ENCODE measurements around the gene PLA2G4F.

The PLA2G4F gene

GRCh38 chr15:42104095-42104891 lies 52.1 kb downstream of the PLA2G4F start:
- H3K56ac ChIP-seq (ENCODE audit: low read length), result no peak overlapping the region
- H3K4ac ChIP-seq (ENCODE audit: low read depth, low read length), result no peak overlapping the region
- no peaks in the 10 kb centered on the region for H3K79me2 ChIP-seq (ENCODE audit: control insufficient read depth, insufficient read depth, low read length)
- no peak overlapping the region for H4K5ac ChIP-seq (ENCODE audit: low read length)
- H3K79me1 ChIP-seq (ENCODE audit: low read length), result no peaks in the 10 kb centered on the region
- H3K4me1 ChIP-seq (ENCODE audit: control insufficient read depth, low read depth, low read length), result no peaks in the 10 kb centered on the region
- no peak overlapping the region for H2BK120ac ChIP-seq (ENCODE audit: low read depth, low read length)
- no peak overlapping the region for H3K18ac ChIP-seq (ENCODE audit: low read length)
- no peak overlapping the region for H3K4me2 ChIP-seq (ENCODE audit: low read length)
- no peak overlapping the region for H3K27ac ChIP-seq (ENCODE audit: low read depth, low read length)
- no peak for DNase-seq
- H2BK5ac ChIP-seq (ENCODE audit: low read length), result no peak overlapping the region
- no peak overlapping the region for H3K4me3 ChIP-seq (ENCODE audit: low read length)
- H2AK5ac ChIP-seq (ENCODE audit: low read length), result no peak overlapping the region
- H3K36me3 ChIP-seq (ENCODE audit: control insufficient read depth, insufficient read depth, low read length), result no peaks in the 10 kb centered on the region
- no peak overlapping the region for H4K8ac ChIP-seq (ENCODE audit: low read depth, low read length)
- H3K27me3 ChIP-seq (ENCODE audit: insufficient read depth, low read length, poor library complexity), result no peaks in the 10 kb centered on the region
- no CpG with 5 or more reads among the region's 11 CpGs for WGBS (ENCODE audit: extremely low coverage, insufficient coverage, low lambda C conversion rate)
- no peak overlapping the region for H3K9ac ChIP-seq (ENCODE audit: low read length)
- H3K23ac ChIP-seq (ENCODE audit: low read length), result no peak overlapping the region
- H2BK15ac ChIP-seq (replicated peaks; ENCODE audit: low read depth), result no peak overlapping the region

GRCh38 chr15:42102646-42103235 lies 53.7 kb downstream of the PLA2G4F start:
- no peak overlapping the region for H2BK15ac ChIP-seq (replicated peaks; ENCODE audit: low read depth)
- H3K18ac ChIP-seq (ENCODE audit: low read length), result no peak overlapping the region
- H3K4ac ChIP-seq (ENCODE audit: low read depth, low read length), result no peak overlapping the region
- no peaks in the 10 kb centered on the region for H3K79me2 ChIP-seq (ENCODE audit: control insufficient read depth, insufficient read depth, low read length)
- no peak overlapping the region for H2BK5ac ChIP-seq (ENCODE audit: low read length)
- no peak for DNase-seq
- H4K8ac ChIP-seq (ENCODE audit: low read depth, low read length), result no peak overlapping the region
- no peak overlapping the region for H2AK5ac ChIP-seq (ENCODE audit: low read length)
- H3K79me1 ChIP-seq (ENCODE audit: low read length), result no peaks in the 10 kb centered on the region
- H3K56ac ChIP-seq (ENCODE audit: low read length), result no peak overlapping the region
- H3K4me1 ChIP-seq (ENCODE audit: control insufficient read depth, low read depth, low read length), result no peaks in the 10 kb centered on the region
- no peak overlapping the region for H3K9ac ChIP-seq (ENCODE audit: low read length)
- H2BK120ac ChIP-seq (ENCODE audit: low read depth, low read length), result no peak overlapping the region
- H3K36me3 ChIP-seq (ENCODE audit: control insufficient read depth, insufficient read depth, low read length), result no peaks in the 10 kb centered on the region
- no peaks in the 10 kb centered on the region for H3K27me3 ChIP-seq (ENCODE audit: insufficient read depth, low read length, poor library complexity)
- H3K4me2 ChIP-seq (ENCODE audit: low read length), result no peak overlapping the region
- H3K23ac ChIP-seq (ENCODE audit: low read length), result no peak overlapping the region
- no peak overlapping the region for H3K27ac ChIP-seq (ENCODE audit: low read depth, low read length)
- H3K4me3 ChIP-seq (ENCODE audit: low read length), result no peak overlapping the region
- no CpG with 5 or more reads among the region's 6 CpGs for WGBS (ENCODE audit: extremely low coverage, insufficient coverage, low lambda C conversion rate)
- H4K5ac ChIP-seq (ENCODE audit: low read length), result no peak overlapping the region

GRCh38 chr15:42101861-42102260 lies 54.6 kb downstream of the PLA2G4F start:
- no peak overlapping the region for H2BK120ac ChIP-seq (ENCODE audit: low read depth, low read length)
- no peak overlapping the region for H2BK15ac ChIP-seq (replicated peaks; ENCODE audit: low read depth)
- no peaks in the 10 kb centered on the region for H3K4me1 ChIP-seq (ENCODE audit: control insufficient read depth, low read depth, low read length)
- H3K4ac ChIP-seq (ENCODE audit: low read depth, low read length), result no peak overlapping the region
- no peaks in the 10 kb centered on the region for H3K27me3 ChIP-seq (ENCODE audit: insufficient read depth, low read length, poor library complexity)
- WGBS (ENCODE audit: extremely low coverage, insufficient coverage, low lambda C conversion rate), result no CpG with 5 or more reads among the region's 1 CpG
- H3K4me2 ChIP-seq (ENCODE audit: low read length), result no peak overlapping the region
- H3K36me3 ChIP-seq (ENCODE audit: control insufficient read depth, insufficient read depth, low read length), result no peaks in the 10 kb centered on the region
- H3K4me3 ChIP-seq (ENCODE audit: low read length), result no peak overlapping the region
- no peak overlapping the region for H2AK5ac ChIP-seq (ENCODE audit: low read length)
- DNase-seq, result no peak
- H3K9ac ChIP-seq (ENCODE audit: low read length), result no peak overlapping the region
- no peak overlapping the region for H3K56ac ChIP-seq (ENCODE audit: low read length)
- no peak overlapping the region for H4K5ac ChIP-seq (ENCODE audit: low read length)
- H4K8ac ChIP-seq (ENCODE audit: low read depth, low read length), result no peak overlapping the region
- H3K23ac ChIP-seq (ENCODE audit: low read length), result no peak overlapping the region
- H3K27ac ChIP-seq (ENCODE audit: low read depth, low read length), result no peak overlapping the region
- H3K79me2 ChIP-seq (ENCODE audit: control insufficient read depth, insufficient read depth, low read length), result no peaks in the 10 kb centered on the region
- H3K79me1 ChIP-seq (ENCODE audit: low read length), result no peaks in the 10 kb centered on the region
- H3K18ac ChIP-seq (ENCODE audit: low read length), result no peak overlapping the region
- no peak overlapping the region for H2BK5ac ChIP-seq (ENCODE audit: low read length)

GRCh38 chr15:42100021-42100800 lies 56.2 kb downstream of the PLA2G4F start:
- Histone ChIP-seq H3K4ac (ENCODE audit: low read depth, low read length) (no peak overlapping the region), H3K4me3 (ENCODE audit: low read length) (no peak overlapping the region), H3K36me3 (ENCODE audit: control insufficient read depth, insufficient read depth, low read length) (no peaks in the 10 kb centered on the region), H3K23ac (ENCODE audit: low read length) (no peak overlapping the region), H2BK120ac (ENCODE audit: low read depth, low read length) (no peak overlapping the region), H2AK5ac (ENCODE audit: low read length) (no peak overlapping the region), H3K79me2 (ENCODE audit: control insufficient read depth, insufficient read depth, low read length) (no peaks in the 10 kb centered on the region), H3K4me1 (ENCODE audit: control insufficient read depth, low read depth, low read length) (no peaks in the 10 kb centered on the region), H3K56ac (ENCODE audit: low read length) (no peak overlapping the region), H3K27ac (ENCODE audit: low read depth, low read length) (no peak overlapping the region), H2BK5ac (ENCODE audit: low read length) (no peak overlapping the region), H3K9ac (ENCODE audit: low read length) (no peak overlapping the region), H3K79me1 (ENCODE audit: low read length) (no peaks in the 10 kb centered on the region), H3K4me2 (ENCODE audit: low read length) (no peak overlapping the region), H3K27me3 (ENCODE audit: insufficient read depth, low read length, poor library complexity) (no peaks in the 10 kb centered on the region), H4K5ac (ENCODE audit: low read length) (no peak overlapping the region), H4K8ac (ENCODE audit: low read depth, low read length) (no peak overlapping the region), H3K18ac (ENCODE audit: low read length) (no peak overlapping the region), H2BK15ac (replicated peaks; ENCODE audit: low read depth) (no peak overlapping the region)
- WGBS (ENCODE audit: extremely low coverage, insufficient coverage, low lambda C conversion rate), result no CpG with 5 or more reads among the region's 8 CpGs
- DNase-seq, result no peak

GRCh38 chr15:42097018-42097417 lies 59.4 kb downstream of the PLA2G4F start:
- no CpG with 5 or more reads among the region's 5 CpGs for WGBS (ENCODE audit: extremely low coverage, insufficient coverage, low lambda C conversion rate)
- Histone ChIP-seq H2BK120ac (ENCODE audit: low read depth, low read length) (no peak overlapping the region), H3K27me3 (ENCODE audit: insufficient read depth, low read length, poor library complexity) (no peaks in the 10 kb centered on the region), H3K4me2 (ENCODE audit: low read length) (no peak overlapping the region), H2BK5ac (ENCODE audit: low read length) (no peak overlapping the region), H3K4me3 (ENCODE audit: low read length) (no peak overlapping the region), H2AK5ac (ENCODE audit: low read length) (no peak overlapping the region), H3K18ac (ENCODE audit: low read length) (no peak overlapping the region), H3K79me1 (ENCODE audit: low read length) (no peaks in the 10 kb centered on the region), H2BK15ac (replicated peaks; ENCODE audit: low read depth) (no peak overlapping the region), H3K4me1 (ENCODE audit: control insufficient read depth, low read depth, low read length) (peaks cover 7% of the 10 kb centered on the region), H3K79me2 (ENCODE audit: control insufficient read depth, insufficient read depth, low read length) (no peaks in the 10 kb centered on the region), H4K8ac (ENCODE audit: low read depth, low read length) (no peak overlapping the region), H3K27ac (ENCODE audit: low read depth, low read length) (no peak overlapping the region), H4K5ac (ENCODE audit: low read length) (no peak overlapping the region), H3K9ac (ENCODE audit: low read length) (no peak overlapping the region), H3K23ac (ENCODE audit: low read length) (no peak overlapping the region), H3K4ac (ENCODE audit: low read depth, low read length) (no peak overlapping the region), H3K56ac (ENCODE audit: low read length) (no peak overlapping the region), H3K36me3 (ENCODE audit: control insufficient read depth, insufficient read depth, low read length) (no peaks in the 10 kb centered on the region)
- no peak for DNase-seq

Data from mesendoderm (in vitro differentiated cells).